B cell (primary cell): Measurements from ENCODE around the gene GRK5.

Experiments used
- CTCF ChIP-seq: fragments of 200-600 bp; IDR thresholded peaks from one replicate; pipeline ENCODE4 v1.8.0; 2022; ENCODE audit warnings: antibody characterized with exemption, mild to moderate bottlenecking
- EZH2 ChIP-seq: IDR thresholded peaks from 2 replicates; pipeline ENCODE4 v1.6.1; 2012; ENCODE audit warnings: borderline replicate concordance, low read depth, mild to moderate bottlenecking, moderate library complexity, low read length; ENCODE audit not compliant: insufficient read depth, poor library complexity, severe bottlenecking

GRCh38 chr10:119251315-119251708 is 43.9 kb downstream of the GRK5 start:
- TF ChIP-seq CTCF (no peak), EZH2 (no peak)
